Measurements from ENCODE around the gene CKAP4. TPM values are rescaled to one million over a fixed set of nuclear protein-coding genes. Genes with fewer than 3 reads are reported as not detected.

The CKAP4 gene
- total and polyA plus RNA-seq, 4 donors = 13.1 to 28.0 (median 25.2) TPM

DNA sequence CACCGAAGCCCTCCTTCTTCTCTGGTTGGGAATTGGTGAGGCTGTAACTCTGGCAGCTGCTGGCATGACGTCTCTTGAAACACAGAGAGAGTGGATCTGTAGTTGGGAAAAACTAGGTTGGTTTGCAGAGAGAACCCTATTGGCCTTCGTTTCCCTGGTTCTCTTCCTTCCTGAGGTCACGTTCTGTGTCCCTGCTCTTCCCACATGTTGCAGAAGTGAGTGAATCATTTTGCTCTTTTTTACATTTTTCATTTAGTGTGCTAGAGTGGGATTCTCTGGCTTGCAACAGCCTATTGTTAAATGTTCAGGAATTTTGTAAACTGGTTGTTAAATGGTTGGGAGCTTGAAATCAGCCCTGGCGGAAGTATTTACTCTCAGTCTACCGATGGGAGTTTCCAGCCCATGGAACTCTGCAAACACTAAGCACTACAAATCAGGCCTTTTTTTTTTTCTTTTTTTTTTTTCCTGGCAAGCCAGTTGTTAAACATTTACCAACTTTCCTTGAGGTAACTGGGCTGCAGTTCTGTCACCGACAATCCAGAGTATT lies 26.8 kb upstream of the CKAP4 start:
- Histone ChIP-seq H3K9ac (ENCODE audit: low read depth in 1 of 2, low read length in 2 of 2) (peak overlapping the region; percentile 62 to 64), H3K4me3 (ENCODE audit: low read depth in 1 of 3, low read length in 3 of 3) (no peak overlapping the region), H3K36me3 (ENCODE audit: control insufficient read depth in 4 of 4, insufficient read depth in 3 of 4, low read depth in 1 of 4, low read length in 3 of 4) (no peaks in the 10 kb centered on the region), H3K27me3 (ENCODE audit: control insufficient read depth in 4 of 4, insufficient read depth in 4 of 4, low read length in 3 of 4) (no peaks in the 10 kb centered on the region), H3K27ac (ENCODE audit: low read depth in 1 of 2, low read length in 2 of 2) (peak overlapping the region; percentile 86 to 94), H3K4me1 (ENCODE audit: control insufficient read depth in 4 of 4, insufficient read depth in 4 of 4, low read length in 3 of 4) (peaks cover 7 to 35% (median 21%) of the 10 kb centered on the region in 4 donors), H3K9me3 (ENCODE audit: control insufficient read depth in 4 of 4, low read length in 3 of 4) (no peaks in the 10 kb centered on the region)
- WGBS = 27% methylated on average over 7 of the region's 7 CpGs
- no peak for TF ChIP-seq NR2F2 (IDR thresholded peaks at IDR 0.05)
- TF ChIP-seq HNF4A (conservative IDR thresholded peaks at IDR 0.05) = peak in 1 of 2 donors; percentile 64
- TF ChIP-seq HNF4G (IDR thresholded peaks at IDR 0.05) = no peak
- peak; percentile 21 to 64 for TF ChIP-seq RXRA (IDR thresholded peaks at IDR 0.05)
- TF ChIP-seq, protein P1, sequence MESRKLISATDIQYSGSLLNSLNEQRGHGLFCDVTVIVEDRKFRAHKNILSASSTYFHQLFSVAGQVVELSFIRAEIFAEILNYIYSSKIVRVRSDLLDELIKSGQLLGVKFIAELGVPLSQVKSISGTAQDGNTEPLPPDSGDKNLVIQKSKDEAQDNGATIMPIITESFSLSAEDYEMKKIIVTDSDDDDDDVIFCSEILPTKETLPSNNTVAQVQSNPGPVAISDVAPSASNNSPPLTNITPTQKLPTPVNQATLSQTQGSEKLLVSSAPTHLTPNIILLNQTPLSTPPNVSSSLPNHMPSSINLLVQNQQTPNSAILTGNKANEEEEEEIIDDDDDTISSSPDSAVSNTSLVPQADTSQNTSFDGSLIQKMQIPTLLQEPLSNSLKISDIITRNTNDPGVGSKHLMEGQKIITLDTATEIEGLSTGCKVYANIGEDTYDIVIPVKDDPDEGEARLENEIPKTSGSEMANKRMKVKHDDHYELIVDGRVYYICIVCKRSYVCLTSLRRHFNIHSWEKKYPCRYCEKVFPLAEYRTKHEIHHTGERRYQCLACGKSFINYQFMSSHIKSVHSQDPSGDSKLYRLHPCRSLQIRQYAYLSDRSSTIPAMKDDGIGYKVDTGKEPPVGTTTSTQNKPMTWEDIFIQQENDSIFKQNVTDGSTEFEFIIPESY (IDR thresholded peaks at IDR 0.05) = peak; percentile 49
- peak; percentile 80 for TF ChIP-seq YY1 (IDR thresholded peaks at IDR 0.05)
- TF ChIP-seq RAD21 (IDR thresholded peaks at IDR 0.05) = peak; percentile 40 to 43
- peak; percentile 53 for TF ChIP-seq FOXA2 (IDR thresholded peaks at IDR 0.05)
- TF ChIP-seq TAF1 (conservative IDR thresholded peaks at IDR 0.05) = peak; percentile 56
- TF ChIP-seq EGR1 (IDR thresholded peaks at IDR 0.05; ENCODE audit: low read depth in 2 of 2) = peak in 1 of 2 donors; percentile 74
- TF ChIP-seq, protein P2, sequence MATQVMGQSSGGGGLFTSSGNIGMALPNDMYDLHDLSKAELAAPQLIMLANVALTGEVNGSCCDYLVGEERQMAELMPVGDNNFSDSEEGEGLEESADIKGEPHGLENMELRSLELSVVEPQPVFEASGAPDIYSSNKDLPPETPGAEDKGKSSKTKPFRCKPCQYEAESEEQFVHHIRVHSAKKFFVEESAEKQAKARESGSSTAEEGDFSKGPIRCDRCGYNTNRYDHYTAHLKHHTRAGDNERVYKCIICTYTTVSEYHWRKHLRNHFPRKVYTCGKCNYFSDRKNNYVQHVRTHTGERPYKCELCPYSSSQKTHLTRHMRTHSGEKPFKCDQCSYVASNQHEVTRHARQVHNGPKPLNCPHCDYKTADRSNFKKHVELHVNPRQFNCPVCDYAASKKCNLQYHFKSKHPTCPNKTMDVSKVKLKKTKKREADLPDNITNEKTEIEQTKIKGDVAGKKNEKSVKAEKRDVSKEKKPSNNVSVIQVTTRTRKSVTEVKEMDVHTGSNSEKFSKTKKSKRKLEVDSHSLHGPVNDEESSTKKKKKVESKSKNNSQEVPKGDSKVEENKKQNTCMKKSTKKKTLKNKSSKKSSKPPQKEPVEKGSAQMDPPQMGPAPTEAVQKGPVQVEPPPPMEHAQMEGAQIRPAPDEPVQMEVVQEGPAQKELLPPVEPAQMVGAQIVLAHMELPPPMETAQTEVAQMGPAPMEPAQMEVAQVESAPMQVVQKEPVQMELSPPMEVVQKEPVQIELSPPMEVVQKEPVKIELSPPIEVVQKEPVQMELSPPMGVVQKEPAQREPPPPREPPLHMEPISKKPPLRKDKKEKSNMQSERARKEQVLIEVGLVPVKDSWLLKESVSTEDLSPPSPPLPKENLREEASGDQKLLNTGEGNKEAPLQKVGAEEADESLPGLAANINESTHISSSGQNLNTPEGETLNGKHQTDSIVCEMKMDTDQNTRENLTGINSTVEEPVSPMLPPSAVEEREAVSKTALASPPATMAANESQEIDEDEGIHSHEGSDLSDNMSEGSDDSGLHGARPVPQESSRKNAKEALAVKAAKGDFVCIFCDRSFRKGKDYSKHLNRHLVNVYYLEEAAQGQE (IDR thresholded peaks at IDR 0.05) = peak; percentile 75
- TF ChIP-seq SP1 (IDR thresholded peaks at IDR 0.05) = peak; percentile 87
- TF ChIP-seq CTCF (IDR thresholded peaks at IDR 0.05; ENCODE audit: low read depth, low read length, missing input control) = no peak
- peak in 1 of 2 donors; percentile 65 for TF ChIP-seq GABPA (IDR thresholded peaks at IDR 0.05 in 1 of 2, conservative IDR thresholded peaks at IDR 0.05 in 1 of 2)
- TF ChIP-seq, protein P3, sequence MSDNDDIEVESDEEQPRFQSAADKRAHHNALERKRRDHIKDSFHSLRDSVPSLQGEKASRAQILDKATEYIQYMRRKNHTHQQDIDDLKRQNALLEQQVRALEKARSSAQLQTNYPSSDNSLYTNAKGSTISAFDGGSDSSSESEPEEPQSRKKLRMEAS (IDR thresholded peaks at IDR 0.05) = peak; percentile 69
- TF ChIP-seq FOXA1 (IDR thresholded peaks at IDR 0.05) = no peak
- peak; percentile 26 to 60 for TF ChIP-seq JUND (IDR thresholded peaks at IDR 0.05)
- TF ChIP-seq ATF3 (IDR thresholded peaks at IDR 0.05) = no peak
- DNase-seq (ENCODE audit: low spot score) = no peak
